Nephron progenitor cell (in vitro differentiated cells): ENCODE data around the gene TMTC1.

Experiments used
- DNase-seq: peaks from one replicate; pipeline ENCODE4 v3.0.0; 2021
- H3K27ac Mint-ChIP-seq: 2 replicates; pipeline ENCODE4 v1.8.0; 2021; ENCODE audit warnings: mild to moderate bottlenecking, moderate library complexity, mixed read lengths
- H3K27me3 Mint-ChIP-seq: 2 replicates; pipeline ENCODE4 v1.8.0; 2021; ENCODE audit warnings: mild to moderate bottlenecking, low read depth, mixed read lengths; ENCODE audit not compliant: poor library complexity
- H3K36me3 Mint-ChIP-seq: 2 replicates; pipeline ENCODE4 v1.8.0; 2021; ENCODE audit warnings: low read depth, mixed read lengths
- H3K4me1 Mint-ChIP-seq: 2 replicates; pipeline ENCODE4 v1.8.0; 2021; ENCODE audit warnings: mixed read lengths
- H3K4me3 Mint-ChIP-seq: 2 replicates; pipeline ENCODE4 v1.8.0; 2021; ENCODE audit warnings: mild to moderate bottlenecking, moderate library complexity, mixed read lengths
- H3K9me3 Mint-ChIP-seq: 2 replicates; pipeline ENCODE4 v1.8.0; 2021; ENCODE audit warnings: mild to moderate bottlenecking, moderate library complexity, mixed read lengths
- TF ChIP-seq, protein P1 (sequence below): fragments of 200-600 bp; sonication (generic); IDR thresholded peaks from 2 replicates; pipeline ENCODE4 v1.5.0; 2021; ENCODE audit warnings: antibody characterized with exemption

Gene TMTC1

GRCh38 chr12:29537298-29537697, 246.4 kb downstream of the TMTC1 start:
- no peaks in the 10 kb centered on the region for H3K36me3 Mint-ChIP-seq
- TF ChIP-seq, protein P1, sequence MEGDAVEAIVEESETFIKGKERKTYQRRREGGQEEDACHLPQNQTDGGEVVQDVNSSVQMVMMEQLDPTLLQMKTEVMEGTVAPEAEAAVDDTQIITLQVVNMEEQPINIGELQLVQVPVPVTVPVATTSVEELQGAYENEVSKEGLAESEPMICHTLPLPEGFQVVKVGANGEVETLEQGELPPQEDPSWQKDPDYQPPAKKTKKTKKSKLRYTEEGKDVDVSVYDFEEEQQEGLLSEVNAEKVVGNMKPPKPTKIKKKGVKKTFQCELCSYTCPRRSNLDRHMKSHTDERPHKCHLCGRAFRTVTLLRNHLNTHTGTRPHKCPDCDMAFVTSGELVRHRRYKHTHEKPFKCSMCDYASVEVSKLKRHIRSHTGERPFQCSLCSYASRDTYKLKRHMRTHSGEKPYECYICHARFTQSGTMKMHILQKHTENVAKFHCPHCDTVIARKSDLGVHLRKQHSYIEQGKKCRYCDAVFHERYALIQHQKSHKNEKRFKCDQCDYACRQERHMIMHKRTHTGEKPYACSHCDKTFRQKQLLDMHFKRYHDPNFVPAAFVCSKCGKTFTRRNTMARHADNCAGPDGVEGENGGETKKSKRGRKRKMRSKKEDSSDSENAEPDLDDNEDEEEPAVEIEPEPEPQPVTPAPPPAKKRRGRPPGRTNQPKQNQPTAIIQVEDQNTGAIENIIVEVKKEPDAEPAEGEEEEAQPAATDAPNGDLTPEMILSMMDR: no peak
- H3K4me3 Mint-ChIP-seq: no peak overlapping the region
- DNase-seq: no peak
- H3K27me3 Mint-ChIP-seq: peaks cover 3% of the 10 kb centered on the region
- peaks cover 12% of the 10 kb centered on the region for H3K4me1 Mint-ChIP-seq
- H3K27ac Mint-ChIP-seq: no peak overlapping the region
- H3K9me3 Mint-ChIP-seq: no peaks in the 10 kb centered on the region

DNA sequence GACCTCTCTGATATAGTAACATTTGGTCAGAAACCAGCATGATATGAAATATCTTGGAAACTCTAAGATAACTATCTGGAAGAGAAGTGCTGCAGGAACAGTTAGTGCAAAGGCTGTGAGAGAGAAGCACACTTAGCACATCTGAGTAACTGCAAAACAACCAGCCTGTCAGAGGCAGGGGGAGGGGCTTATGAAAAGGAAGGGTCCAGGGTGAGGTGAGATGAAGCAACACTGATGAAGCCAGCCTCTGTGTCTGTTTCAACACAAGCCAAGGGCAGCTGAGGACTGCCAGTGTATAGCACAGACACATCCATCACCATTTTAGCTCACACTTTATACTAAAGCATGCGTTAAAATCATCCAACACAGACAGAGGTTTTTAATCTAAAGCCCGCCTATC, 248.8 kb downstream of the TMTC1 start:
- no peaks in the 10 kb centered on the region for H3K36me3 Mint-ChIP-seq
- TF ChIP-seq, protein P1: no peak
- DNase-seq: no peak
- no peaks in the 10 kb centered on the region for H3K9me3 Mint-ChIP-seq
- H3K4me3 Mint-ChIP-seq: no peak overlapping the region
- peaks cover 5% of the 10 kb centered on the region for H3K27me3 Mint-ChIP-seq
- no peak overlapping the region for H3K27ac Mint-ChIP-seq
- peaks cover 20% of the 10 kb centered on the region for H3K4me1 Mint-ChIP-seq

DNA sequence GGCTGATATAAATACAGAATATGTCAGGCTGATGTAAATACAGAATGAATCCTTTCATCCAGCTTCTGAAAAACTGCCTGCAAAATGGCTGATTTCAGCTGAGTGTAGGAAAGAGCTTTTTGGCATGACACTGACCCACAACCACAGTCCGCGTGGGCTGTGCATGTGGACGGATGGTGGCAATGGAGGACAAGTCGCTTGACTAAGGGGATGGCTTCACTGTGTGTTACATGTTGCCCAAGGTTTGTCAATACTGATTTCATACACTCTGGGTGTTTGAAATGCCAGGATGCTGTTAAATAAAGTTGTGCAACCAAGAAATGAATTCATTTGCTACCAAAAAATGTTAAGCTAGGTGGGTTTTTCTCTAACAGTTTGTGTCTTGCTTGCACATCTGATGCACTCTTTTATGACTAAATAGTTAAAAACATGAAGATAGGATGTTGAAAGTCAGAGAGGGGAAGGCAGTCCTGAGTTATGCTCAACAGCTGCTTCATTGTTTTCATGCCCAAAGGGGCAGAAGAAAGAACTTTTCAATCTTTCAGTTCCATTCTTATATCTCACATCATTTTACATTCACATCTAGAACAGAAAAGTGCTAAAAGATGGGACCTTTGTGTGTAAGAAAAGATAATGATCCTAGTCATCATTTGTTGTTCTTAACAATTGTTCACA, 249.8 kb downstream of the TMTC1 start:
- H3K27me3 Mint-ChIP-seq: peaks cover 5% of the 10 kb centered on the region
- H3K4me1 Mint-ChIP-seq: peaks cover 20% of the 10 kb centered on the region
- TF ChIP-seq, protein P1: no peak
- H3K27ac Mint-ChIP-seq: no peak overlapping the region
- H3K4me3 Mint-ChIP-seq: no peak overlapping the region
- no peak for DNase-seq
- no peaks in the 10 kb centered on the region for H3K36me3 Mint-ChIP-seq
- no peaks in the 10 kb centered on the region for H3K9me3 Mint-ChIP-seq

DNA sequence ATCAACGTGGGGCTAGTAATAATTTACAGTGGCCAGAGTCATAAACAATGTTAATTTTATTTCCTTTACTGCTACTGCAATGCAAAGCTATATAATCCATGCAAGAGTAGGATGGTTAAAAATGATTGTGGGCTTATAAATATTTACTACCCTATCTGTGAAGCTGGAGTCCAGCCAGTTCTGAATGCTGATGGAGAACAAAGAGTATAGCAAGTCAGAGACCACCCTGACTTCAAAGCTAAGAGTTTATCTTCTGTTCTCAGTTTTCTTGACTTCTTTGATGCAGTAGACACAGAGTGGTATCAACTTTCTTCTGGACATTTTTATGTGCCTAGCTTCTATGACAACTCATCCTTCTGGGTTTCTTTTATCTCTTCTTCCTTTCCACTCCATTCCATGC, 252.3 kb downstream of the TMTC1 start:
- peaks cover 20% of the 10 kb centered on the region for H3K4me1 Mint-ChIP-seq
- no peaks in the 10 kb centered on the region for H3K36me3 Mint-ChIP-seq
- no peaks in the 10 kb centered on the region for H3K9me3 Mint-ChIP-seq
- no peak for DNase-seq
- TF ChIP-seq, protein P1: no peak
- peaks cover 3% of the 10 kb centered on the region for H3K27me3 Mint-ChIP-seq
- H3K27ac Mint-ChIP-seq: no peak overlapping the region
- H3K4me3 Mint-ChIP-seq: no peak overlapping the region

- H3K27me3 Mint-ChIP-seq: peaks cover 3% of the 10 kb centered on the region
- peaks cover 20% of the 10 kb centered on the region for H3K4me1 Mint-ChIP-seq
- no peak overlapping the region for H3K4me3 Mint-ChIP-seq
- H3K27ac Mint-ChIP-seq: no peak overlapping the region
- H3K36me3 Mint-ChIP-seq: no peaks in the 10 kb centered on the region
- TF ChIP-seq, protein P1: no peak
- no peaks in the 10 kb centered on the region for H3K9me3 Mint-ChIP-seq
- no peak for DNase-seq
Measured at GRCh38 chr12:29530436-29530835, 253.3 kb downstream of the TMTC1 start.

DNA sequence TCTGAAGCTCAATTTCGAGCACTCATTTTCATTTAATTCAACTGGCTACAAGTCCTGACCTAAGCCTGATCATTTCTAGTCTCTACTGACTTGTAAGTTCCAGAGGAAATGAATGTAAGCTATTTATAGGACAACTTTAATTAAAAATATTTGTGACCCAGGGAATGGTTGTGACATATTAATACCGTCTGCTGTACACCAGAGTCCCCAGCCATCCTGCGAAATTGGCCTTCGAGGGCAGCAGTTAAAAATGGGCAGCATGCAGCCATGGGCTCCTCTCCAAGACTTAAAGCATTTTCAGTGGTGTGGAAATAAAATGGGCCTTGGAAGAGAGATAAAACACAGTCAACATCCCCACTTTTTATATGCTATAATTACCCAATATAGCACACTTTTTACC, 255.6 kb downstream of the TMTC1 start:
- TF ChIP-seq, protein P1: no peak

More for the DNA sequence above, 255.6 kb downstream of the TMTC1 start:
- DNase-seq: no peak
- Mint-ChIP-seq H3K4me3 (no peak overlapping the region), H3K27me3 (peaks cover 4% of the 10 kb centered on the region), H3K36me3 (no peaks in the 10 kb centered on the region), H3K9me3 (no peaks in the 10 kb centered on the region), H3K4me1 (peaks cover 14% of the 10 kb centered on the region), H3K27ac (no peak overlapping the region)
